GM21390 (cell line): ENCODE data around the gene GALNT13.

Source experiments
- ATAC-seq: cut with Tn5 transposase; IDR thresholded peaks from one replicate; pipeline ENCODE4 v1.9.1; 2021; ENCODE audit not compliant: unreplicated experiment

GALNT13 gene

DNA sequence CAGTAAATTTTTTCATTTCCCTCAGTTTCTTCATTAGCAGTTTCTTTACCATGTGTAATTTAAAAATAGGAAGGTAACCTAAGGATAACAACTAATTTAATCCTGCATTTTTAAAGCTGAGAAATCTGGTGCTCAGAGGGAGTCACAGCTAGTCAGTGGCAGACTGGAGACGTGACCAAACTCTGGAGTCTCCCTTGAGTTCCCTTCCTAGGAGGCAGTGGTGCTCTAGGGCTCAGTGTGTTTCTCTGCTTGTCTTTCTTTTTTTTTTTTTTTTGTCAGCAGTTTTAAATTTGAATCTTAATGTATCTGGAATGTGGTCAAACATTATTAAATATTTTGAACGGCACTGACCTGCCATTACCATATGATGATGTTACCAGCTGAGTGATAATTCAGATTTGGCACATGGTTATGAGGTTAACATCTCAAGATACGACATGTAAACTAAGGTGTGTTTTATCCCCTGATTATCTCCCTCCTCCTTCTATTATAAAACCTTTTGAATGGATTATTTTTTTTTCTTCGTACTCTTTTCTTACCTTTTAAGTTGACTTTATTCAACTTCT, 226.2 kb downstream of the GALNT13 start:
- no peak for ATAC-seq

DNA sequence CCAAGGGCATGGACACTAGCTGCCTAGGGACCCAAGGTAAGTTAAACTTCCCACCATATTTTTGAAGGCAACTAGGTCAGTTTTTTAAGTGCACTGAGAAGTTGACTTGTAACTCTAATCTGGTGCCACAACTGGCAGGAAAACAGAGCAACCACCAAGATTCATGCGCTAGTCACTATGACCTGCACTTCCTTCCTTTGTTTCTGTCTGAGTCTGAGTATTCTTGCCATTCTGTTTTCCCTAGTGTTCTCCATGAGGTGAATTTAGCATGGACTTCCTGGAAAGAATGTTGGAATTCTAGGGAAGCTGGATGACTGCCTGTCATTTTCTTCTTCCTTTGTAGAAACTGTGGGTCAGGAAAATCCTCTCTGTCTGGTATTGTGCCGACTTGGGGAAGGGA, 249.0 kb downstream of the GALNT13 start:
- no peak for ATAC-seq

DNA sequence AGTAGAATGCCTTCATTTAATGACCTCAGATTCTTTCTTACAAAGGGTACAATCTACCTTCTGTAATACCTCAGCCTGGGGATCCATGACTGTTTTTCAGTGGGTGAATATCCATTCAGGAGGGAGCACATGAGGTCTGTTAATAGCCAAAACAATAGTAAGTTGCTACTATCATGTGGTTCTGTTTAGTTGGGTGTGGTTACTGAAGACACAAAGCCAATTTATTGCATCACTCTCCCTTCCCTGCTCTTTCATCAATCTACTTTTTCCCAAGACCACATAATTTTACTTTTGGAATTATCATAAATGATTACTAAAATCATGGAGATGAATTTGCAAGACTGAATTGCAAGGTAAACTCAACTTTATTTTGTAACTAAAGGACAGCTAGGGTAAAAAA, 254.2 kb downstream of the GALNT13 start:
- no peak for ATAC-seq

- no peak for ATAC-seq
Measured at GRCh38 chr2:154130821-154131220, 259.1 kb downstream of the GALNT13 start.

GRCh38 chr2:154132827-154133226, 261.1 kb downstream of the GALNT13 start:
- ATAC-seq = no peak

- ATAC-seq = no peak
Measured at GRCh38 chr2:154133823-154134222, 262.1 kb downstream of the GALNT13 start.

GRCh38 chr2:154140249-154141025, 268.7 kb downstream of the GALNT13 start:
- no peak for ATAC-seq

DNA sequence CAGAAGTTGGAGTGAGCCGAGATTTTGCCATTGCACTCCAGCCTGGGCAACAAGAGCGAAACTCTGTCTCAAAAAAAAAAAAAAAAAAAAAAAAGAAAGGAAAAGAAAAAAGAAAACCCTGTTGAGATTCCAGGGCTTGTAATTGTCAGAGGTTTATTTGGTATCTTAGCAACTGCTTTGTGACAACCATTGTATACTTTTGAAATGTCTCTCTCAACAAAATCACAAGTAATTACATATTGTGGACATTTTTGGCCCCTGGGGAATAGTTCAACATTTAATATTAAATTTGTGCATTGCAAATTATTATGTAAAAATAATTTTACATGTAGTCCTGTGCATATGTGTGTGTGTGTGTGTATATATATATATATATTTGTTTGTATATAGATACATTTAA, 270.8 kb downstream of the GALNT13 start:
- no peak for ATAC-seq

- ATAC-seq = no peak
Measured at GRCh38 chr2:154143105-154143504, 271.4 kb downstream of the GALNT13 start.

DNA sequence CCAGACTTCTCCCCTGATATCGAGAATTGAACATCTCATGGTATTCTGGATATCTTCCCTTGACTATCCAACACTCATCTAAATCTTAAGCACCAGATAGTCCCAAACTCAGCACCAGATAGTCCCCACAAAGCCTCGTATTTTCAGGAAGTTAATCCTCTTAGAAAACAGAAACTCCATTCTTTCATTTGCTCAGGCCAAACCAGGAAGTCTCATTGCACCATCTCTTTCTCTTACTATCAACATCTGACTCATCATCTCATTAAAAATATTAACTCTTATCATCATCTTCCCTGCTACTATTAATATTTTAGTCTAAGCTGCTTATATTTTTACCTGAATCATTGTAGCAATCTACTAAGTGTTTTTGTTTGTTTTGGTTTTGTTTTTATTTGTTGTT, 286.4 kb downstream of the GALNT13 start:
- ATAC-seq = no peak

DNA sequence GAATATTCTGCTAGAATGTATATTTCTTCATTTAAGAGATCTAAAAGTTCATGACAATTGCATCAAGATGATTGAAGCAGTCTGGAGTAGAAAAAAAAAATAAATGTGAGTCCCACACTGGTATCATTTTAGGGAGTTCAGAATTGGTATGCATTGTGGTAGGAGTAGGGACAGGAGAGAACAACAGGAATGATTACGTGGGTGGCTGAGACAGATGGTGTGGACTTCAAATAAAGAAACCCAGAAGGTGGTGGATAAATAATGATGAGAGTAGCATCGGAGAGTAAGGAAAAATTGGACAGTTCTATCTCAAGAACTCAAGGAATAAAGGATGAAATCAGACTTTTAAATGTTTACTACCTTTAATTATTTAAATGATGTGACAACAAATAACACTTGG, 289.6 kb downstream of the GALNT13 start:
- ATAC-seq = no peak

- ATAC-seq = no peak
Measured at GRCh38 chr2:154170400-154170799, 298.7 kb downstream of the GALNT13 start.

DNA sequence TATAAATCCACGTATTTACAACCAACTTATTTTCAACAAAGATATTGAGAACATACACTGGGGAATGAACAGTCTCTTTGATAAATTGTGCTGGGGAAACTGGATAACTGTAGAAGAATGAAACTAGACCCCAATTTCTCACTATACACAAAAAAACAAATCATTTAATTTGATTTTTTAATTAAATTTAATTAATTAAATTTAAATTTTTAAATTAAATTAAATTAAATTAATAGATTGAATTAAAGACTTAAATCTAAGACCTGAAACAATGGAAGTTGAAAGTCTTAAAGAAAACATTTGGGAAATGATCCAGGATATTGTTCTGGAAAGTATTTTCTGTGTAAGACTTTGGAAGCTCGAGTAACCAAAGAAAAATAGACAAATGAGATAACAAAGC, 301.4 kb downstream of the GALNT13 start:
- ATAC-seq = no peak

DNA sequence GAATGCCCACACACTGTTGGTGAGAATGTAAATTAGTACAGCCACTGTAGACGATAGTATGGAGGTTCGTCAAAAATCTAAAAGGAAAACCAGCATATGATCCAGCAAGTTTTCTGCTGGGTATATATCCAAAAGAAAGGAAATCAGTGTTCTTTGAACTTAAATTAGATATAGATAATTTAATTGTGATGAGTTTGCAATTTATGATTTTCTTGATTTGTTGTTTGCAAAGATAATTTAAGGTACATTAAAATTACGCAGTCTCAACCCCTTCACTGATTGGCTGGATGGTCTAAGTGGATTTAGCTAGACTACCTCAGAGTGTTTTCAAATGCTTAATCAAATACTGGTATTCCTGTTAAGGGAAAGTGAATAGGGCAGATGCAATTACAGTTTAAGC, 302.2 kb downstream of the GALNT13 start:
- no peak for ATAC-seq

GRCh38 chr2:154182008-154182407, 310.3 kb downstream of the GALNT13 start:
- ATAC-seq = no peak

DNA sequence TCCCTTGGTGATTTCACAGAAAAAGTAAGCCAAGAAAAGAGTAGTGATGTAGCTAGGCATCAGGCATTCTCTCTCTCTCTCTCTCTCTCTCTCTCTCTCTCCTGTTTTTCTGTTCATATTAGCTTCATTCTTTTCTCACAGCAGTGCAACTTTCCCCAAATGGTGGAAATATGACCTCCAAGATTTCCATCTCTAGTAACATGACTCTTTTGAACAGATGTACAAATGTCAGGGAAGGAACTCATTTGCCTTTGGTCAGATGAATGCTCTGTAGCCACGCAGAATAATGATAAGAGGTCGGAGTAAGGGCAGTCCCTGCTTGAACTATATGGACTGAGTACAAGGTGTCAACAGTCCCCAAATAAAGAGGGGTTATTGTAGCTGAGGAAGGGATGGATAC, 316.2 kb downstream of the GALNT13 start:
- ATAC-seq = no peak

DNA sequence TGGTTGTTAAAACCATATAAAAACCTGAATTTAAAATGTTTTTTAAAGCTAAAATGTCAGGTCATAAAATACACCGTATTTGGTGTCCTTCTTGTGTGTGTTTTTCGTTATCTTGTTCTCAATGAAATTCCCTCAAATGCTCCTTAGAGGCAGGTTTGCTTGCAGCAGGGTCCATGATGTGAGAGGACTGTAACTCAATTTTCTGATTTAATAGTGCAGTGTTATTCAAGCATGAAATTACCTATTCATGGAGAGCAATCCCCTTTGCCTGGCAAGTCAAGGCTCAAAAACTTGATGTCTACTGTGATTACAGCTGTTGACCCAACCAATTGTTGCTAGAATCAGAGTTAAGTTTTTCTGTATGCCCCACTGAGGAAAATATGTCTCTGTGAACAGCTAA, 318.2 kb downstream of the GALNT13 start:
- no peak for ATAC-seq

GRCh38 chr2:154193246-154193645, 321.5 kb downstream of the GALNT13 start:
- ATAC-seq = no peak

DNA sequence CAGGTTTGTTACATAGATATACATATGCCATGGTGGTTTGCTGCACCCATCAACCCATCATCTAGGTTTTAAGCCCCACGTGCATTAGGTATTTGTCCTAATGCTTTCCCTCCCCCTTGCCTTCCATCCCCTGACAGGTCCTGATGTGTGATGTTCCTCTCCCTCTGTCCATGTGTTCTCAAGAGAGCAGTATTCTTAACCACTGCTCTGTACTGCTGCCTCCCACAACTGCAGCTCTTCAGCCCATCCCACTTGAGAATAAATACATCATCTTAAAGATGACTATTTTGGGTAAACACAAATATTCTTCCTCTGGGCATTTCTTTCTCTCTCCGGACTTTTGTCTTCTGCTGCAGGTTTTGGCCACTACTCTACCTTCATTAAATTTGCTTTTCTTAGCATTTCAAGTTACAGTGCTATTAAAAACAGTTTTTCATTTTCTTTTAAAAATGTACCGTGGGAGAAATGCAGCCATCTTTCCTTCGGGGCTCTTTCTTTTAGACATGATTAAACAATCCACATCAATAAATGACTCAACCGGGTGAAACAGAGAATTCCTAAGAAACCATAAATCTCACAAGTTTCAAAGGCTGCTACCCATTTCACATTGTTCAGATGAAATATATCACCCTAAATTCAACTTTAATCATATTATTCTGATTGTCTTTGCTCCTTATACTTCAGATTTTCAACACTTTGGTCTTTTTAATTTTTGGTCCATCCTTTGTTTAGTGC, 323.4 kb downstream of the GALNT13 start:
- ATAC-seq = no peak

GRCh38 chr2:154195644-154196195, 324.0 kb downstream of the GALNT13 start:
- no peak for ATAC-seq

GRCh38 chr2:154198866-154199265, 327.1 kb downstream of the GALNT13 start:
- ATAC-seq = no peak

- ATAC-seq = no peak
Measured at GRCh38 chr2:154203206-154203605, 331.5 kb downstream of the GALNT13 start.
